ENCODE data around the gene ERF.

Gene ERF

DNA sequence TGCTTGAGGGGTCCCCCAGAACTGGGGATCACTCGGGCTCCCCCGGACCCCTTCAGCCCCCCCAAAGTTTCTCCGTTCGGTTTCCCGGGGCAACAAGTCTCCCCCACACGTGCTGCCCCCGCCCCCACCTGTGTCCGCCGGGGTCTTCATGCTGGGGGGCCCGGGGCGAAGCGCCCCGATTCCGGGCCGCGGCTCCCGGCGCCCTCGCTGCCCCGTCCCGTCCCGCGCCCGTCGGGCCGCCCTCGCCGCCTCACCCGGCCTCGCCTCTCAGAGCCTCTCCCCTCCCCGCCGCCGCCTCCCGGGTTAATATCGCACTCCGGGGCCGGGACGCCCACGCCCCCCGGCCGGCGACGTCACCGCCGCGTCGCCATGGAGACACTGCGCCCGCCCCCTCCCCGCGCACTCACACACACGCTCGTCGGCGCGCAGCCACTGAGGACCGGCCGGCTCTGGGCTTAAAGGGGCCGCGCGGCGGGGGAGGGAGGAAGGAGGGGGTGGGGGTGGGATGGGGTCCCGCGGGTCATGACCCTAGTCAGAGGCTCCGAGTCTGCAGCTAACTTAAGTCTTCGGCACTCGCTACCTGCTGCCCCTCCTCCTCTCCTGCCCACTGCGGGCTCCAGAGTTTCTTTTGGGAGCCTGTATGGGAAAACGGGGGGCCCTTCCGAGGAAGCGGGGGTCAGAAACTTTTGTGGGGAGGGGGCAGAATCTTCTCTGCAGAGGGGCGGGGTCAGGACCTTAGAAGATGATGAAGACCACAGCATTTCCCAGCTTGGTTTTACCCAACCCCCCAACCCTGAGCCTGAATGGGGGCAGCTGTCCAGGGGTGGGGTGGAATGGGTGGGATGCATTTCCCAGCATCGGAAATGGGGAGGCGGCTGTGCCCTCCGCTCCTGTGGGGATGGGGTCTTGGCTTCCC is at the start of gene ERF:
Gene ERF, minus strand, starts transcription at position 279 of the 916 bp plus-strand sequence. Its CDS starts 129 bp downstream, at position 150.
- DNase-seq (ENCODE audit: low spot score): peak; percentile 92

GRCh38 chr19:42303876-42304275 is 48.9 kb upstream of the ERF start:
- DNase-seq (ENCODE audit: low spot score): no peak

GRCh38 chr19:42303101-42303464 is 48.2 kb upstream of the ERF start:
- no peak for DNase-seq (ENCODE audit: low spot score)

DNA sequence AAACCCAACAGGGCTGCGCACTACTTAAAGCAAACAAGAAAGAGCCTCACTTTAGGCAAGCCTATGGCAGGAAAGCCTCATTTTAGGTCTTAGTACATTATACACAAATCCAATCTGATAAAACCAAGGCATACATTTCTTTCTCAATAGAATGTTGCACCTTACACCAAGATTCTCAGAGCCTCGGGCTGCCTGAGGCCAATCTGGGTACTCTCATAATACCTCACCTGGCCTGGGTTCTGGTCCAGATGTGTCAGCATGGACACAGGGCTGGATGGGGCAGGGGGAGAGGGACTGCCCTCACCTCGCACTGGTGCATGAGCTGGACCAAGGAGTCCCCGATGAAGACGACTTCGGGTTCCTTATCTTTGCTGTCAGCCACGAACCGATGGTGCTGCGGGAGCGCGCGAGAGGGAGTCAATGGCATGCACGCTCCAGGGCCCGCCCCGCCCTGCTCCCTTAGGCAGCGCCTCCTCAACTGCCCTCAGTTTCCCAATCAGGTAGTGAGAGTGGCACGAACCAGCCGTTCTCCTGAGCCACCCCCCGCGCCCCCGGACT is 46.8 kb upstream of the ERF start, which contains the start of gene PRR19:
Gene PRR19, plus strand, starts transcription at position 487 of the 558 bp plus-strand sequence. CDS start 7,453 bp downstream, outside the sequence.
- no peak for DNase-seq (ENCODE audit: low spot score)

DNA sequence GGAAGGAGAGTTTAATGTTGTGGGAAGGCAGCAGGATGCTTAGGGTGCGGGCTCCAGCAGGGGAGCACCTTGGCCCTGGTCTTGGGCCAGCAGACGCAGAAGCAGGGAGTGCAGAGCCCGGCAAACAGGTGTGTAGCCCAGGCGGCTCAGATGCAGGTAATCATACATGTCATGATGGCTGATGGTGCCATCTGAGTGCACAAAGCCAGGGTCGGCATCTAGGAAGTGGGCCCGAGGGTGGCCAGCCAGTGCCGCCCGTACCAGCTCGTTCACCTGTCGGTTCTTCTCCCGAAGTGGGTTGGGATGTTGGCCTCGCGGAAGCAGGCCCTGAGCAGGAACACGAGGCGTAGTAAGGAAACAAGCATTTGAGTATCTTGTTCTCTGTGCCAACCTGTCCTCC is 42.1 kb upstream of the ERF start:
- DNase-seq (ENCODE audit: low spot score): no peak

- DNase-seq (ENCODE audit: low spot score): peak; percentile 89
Measured at GRCh38 chr19:42295831-42296525, 41.0 kb upstream of the ERF start.

GRCh38 chr19:42295342-42295741 is 40.4 kb upstream of the ERF start:
- no peak for DNase-seq (ENCODE audit: low spot score)

DNA sequence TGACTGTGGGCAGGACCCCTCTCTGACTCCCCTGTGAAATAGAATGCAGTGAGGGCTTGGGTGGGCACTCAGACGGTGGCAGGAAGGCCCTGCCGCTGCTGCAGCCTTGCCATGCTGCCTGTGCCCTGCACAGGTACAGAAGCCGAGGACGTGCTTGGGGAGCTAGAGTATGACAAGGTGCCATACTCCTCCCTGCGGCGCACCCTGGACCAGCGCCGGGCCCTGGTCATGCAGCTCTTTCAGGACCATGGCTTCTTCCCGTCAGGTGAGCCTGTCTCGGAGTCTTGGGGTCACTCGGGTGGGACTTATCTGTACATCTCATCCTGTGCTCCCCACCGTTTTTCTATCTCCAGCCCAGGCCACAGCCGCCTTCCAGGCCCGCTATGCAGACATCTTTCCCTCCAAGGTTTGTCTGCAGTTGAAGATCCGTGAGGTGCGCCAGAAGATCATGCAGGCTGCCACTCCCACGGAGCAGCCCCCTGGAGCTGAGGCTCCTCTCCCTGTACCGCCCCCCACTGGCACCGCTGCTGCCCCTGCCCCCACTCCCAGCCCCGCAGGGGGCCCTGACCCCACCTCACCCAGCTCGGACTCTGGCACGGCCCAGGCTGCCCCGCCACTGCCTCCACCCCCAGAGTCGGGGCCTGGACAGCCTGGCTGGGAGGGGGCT is 39.7 kb upstream of the ERF start:
- no peak for DNase-seq (ENCODE audit: low spot score)

DNA sequence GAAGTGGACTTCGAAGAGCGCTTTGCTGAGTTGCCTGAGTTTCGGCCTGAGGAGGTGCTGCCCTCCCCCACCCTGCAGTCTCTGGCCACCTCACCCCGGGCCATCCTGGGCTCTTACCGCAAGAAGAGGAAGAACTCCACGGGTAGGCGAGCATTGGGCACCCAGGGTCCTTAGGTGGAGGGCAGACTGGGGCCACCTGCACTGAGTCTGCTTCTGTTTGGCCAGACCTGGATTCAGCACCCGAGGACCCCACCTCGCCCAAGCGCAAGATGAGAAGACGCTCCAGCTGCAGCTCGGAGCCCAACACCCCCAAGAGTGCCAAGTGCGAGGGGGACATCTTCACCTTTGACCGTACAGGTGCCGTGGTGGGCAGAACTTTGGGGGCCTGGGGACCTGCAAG is 39.0 kb upstream of the ERF start:
- DNase-seq (ENCODE audit: low spot score): no peak

DNA sequence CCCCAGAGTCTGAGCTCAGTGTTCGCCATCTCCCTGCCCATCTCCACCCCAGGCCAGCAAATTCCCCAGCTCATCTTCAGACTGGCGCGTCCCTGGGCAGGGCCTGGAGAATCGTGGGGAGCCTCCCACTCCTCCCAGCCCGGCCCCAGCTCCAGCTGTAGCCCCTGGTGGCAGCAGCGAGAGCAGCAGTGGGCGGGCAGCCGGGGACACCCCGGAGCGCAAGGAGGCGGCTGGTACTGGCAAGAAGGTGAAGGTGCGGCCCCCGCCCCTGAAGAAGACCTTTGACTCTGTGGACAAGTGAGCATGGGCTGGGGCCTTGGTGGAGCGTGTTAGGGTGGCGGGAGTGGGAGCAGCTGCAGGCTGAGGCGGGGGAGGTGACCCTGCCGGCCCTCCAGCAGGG is 38.6 kb upstream of the ERF start:
- no peak for DNase-seq (ENCODE audit: low spot score)

GRCh38 chr19:42292963-42293362 is 38.0 kb upstream of the ERF start:
- no peak for DNase-seq (ENCODE audit: low spot score)

- DNase-seq (ENCODE audit: low spot score): no peak
Measured at GRCh38 chr19:42292042-42292960, 37.4 kb upstream of the ERF start.

GRCh38 chr19:42291435-42291810 is 36.5 kb upstream of the ERF start:
- no peak for DNase-seq (ENCODE audit: low spot score)

- peak; percentile 84 for DNase-seq (ENCODE audit: low spot score)
Measured at GRCh38 chr19:42290523-42291434, 35.9 kb upstream of the ERF start.

DNA sequence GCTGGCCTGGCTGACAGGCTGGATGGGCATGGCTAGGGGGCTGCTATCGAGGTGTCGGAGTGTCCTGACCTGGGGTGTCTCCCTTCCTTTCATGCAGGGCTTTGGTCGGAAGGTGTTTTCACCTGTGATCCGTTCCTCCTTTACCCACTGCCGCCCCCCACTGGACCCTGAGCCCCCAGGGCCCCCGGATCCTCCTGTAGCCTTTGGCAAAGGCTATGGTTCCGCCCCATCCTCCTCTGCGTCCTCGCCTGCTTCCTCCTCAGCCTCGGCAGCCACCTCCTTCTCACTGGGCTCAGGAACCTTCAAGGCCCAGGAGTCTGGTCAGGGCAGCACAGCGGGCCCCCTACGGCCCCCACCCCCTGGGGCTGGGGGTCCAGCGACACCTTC is 35.2 kb upstream of the ERF start:
- DNase-seq (ENCODE audit: low spot score): no peak

GRCh38 chr19:42289556-42290041 is 34.7 kb upstream of the ERF start:
- no peak for DNase-seq (ENCODE audit: low spot score)

- DNase-seq (ENCODE audit: low spot score): no peak
Measured at GRCh38 chr19:42288881-42289555, 34.1 kb upstream of the ERF start.

DNA sequence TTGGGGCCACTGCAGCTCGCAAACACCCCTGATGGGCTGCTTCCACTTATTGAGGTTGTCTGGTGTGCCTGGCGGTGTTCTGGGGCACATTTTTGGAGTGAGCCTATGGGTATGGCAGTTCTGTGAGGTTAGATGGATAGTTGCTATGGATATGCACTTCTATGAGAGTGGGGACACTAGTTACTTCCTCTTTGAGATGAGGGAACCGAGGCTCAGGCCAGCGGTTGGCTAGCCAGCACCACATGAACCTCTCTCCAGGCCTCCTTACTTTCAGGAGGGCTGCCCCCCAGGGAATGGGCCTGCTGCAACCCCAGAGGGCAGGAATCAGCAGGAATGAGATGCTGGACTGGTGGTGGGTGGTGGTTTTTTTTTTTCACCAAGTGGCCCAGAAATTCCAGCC is 33.5 kb upstream of the ERF start:
- DNase-seq (ENCODE audit: low spot score): no peak

GRCh38 chr19:42287827-42288107 is 32.8 kb upstream of the ERF start:
- no peak for DNase-seq (ENCODE audit: low spot score)
